Activated CD8-positive, alpha-beta T cell treated with anti-CD3 and anti-CD28 coated beads, Interleukin-2, amount 10 ng/mL, durations not matched to agents 7 days and 5 days (primary cell): Measurements from ENCODE around the gene ERICH2. TPM values are rescaled to one million over a fixed set of nuclear protein-coding genes. Genes with fewer than 3 reads are reported as not detected.

Source experiments
- total RNA-seq, 2 experiments: library from RNA; stranded (reverse); gene quantifications; one replicate each; pipeline ENCODE4 v1.2.3, GENCODE V29; 2021

Gene ERICH2
- total RNA-seq, 2 experiments from 2014 or later: not detected

Other genes with a start within 250 kb of the ERICH2 start
- not detected for gene SP5, start 55.0 kb upstream of the ERICH2 start, total RNA-seq
- gene GAD1, start 46.5 kb downstream of the ERICH2 start, total RNA-seq: 1 to 10 TPM; 1.6 to 2.2 TPM
- 10 to 100 TPM; 65.2 to 65.9 TPM for gene GORASP2, start 158.9 kb downstream of the ERICH2 start, total RNA-seq